Lower leg skin (tissue), 3 donors: Measurements from ENCODE around the gene SNTN.

ENCODE experiments used
- POLR2A ChIP-seq, 2 donors: fragments of 450-650 bp; IDR thresholded peaks; one replicate each; pipeline ENCODE4 v1.6.1; 2016 to 2017; ENCODE audit warnings: antibody characterized with exemption in 2 of 2, mild to moderate bottlenecking in 1 of 2, moderate library complexity in 1 of 2
- TF ChIP-seq, protein P1 (sequence below), 3 donors: fragments of 450-650 bp; IDR thresholded peaks; one replicate each; pipeline ENCODE4 v1.5.1; 2016; ENCODE audit warnings: antibody characterized with exemption in 3 of 3, mild to moderate bottlenecking in 3 of 3, moderate library complexity in 2 of 3

DNA sequence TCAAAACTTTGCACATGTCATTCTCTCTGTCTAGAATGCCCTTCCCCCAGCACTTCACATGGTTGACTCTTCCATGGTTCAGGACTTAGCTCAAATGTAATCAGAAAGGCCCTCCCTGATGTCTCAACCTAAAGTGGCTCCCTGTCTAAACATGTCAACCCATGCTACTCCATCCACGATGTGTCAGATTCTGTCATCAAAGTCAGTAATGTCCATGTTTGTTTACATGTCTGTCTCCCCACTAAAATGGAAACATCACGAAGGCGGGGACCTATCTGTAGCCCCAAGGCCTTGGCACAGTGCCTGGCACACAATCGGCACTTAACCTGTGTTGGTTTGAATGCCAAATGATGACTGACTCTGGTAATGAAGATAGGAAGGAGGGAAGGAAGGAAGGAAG, 20.8 kb upstream of the SNTN start:
- TF ChIP-seq, protein P1, sequence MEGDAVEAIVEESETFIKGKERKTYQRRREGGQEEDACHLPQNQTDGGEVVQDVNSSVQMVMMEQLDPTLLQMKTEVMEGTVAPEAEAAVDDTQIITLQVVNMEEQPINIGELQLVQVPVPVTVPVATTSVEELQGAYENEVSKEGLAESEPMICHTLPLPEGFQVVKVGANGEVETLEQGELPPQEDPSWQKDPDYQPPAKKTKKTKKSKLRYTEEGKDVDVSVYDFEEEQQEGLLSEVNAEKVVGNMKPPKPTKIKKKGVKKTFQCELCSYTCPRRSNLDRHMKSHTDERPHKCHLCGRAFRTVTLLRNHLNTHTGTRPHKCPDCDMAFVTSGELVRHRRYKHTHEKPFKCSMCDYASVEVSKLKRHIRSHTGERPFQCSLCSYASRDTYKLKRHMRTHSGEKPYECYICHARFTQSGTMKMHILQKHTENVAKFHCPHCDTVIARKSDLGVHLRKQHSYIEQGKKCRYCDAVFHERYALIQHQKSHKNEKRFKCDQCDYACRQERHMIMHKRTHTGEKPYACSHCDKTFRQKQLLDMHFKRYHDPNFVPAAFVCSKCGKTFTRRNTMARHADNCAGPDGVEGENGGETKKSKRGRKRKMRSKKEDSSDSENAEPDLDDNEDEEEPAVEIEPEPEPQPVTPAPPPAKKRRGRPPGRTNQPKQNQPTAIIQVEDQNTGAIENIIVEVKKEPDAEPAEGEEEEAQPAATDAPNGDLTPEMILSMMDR (IDR thresholded peaks at IDR 0.05), result no peak
- no peak for TF ChIP-seq POLR2A (IDR thresholded peaks at IDR 0.05)
